Activated naive CD4-positive, alpha-beta T cell treated with anti-CD3 and anti-CD28 coated beads for 36 hours (primary cell): ENCODE data around the gene FARP1. TPM values are rescaled to one million over a fixed set of nuclear protein-coding genes. Genes with fewer than 3 reads are reported as not detected.

Experiments
- CTCF ChIA-PET: fragments of 350-600 bp; sonication (Branson Sonifier 250); formaldehyde crosslinking; loops from one replicate; lab custom pipeline; 2021; ENCODE audit warnings: antibody characterized with exemption; lab: Charles Lee
- DNase-seq: peaks from one replicate; pipeline ENCODE4 v3.0.0-alpha.2; 2020
- H3K27ac Mint-ChIP-seq: one replicate; pipeline ENCODE4 v1.8.0; 2021; ENCODE audit warnings: mild to moderate bottlenecking, mixed read lengths
- H3K27me3 Mint-ChIP-seq: one replicate; pipeline ENCODE4 v1.8.0; 2021; ENCODE audit warnings: low read depth, mixed read lengths
- H3K36me3 Mint-ChIP-seq: one replicate; pipeline ENCODE4 v1.8.0; 2021; ENCODE audit warnings: low read depth, mixed read lengths
- H3K4me1 Mint-ChIP-seq: one replicate; pipeline ENCODE4 v1.8.0; 2021; ENCODE audit warnings: low read depth, mixed read lengths
- H3K4me3 Mint-ChIP-seq: one replicate; pipeline ENCODE4 v1.8.0; 2021; ENCODE audit warnings: mild to moderate bottlenecking, moderate library complexity, mixed read lengths
- H3K9me3 Mint-ChIP-seq: one replicate; pipeline ENCODE4 v1.8.0; 2021; ENCODE audit warnings: mixed read lengths
- intact Hi-C: fragments of 100-400 bp; cut with micrococcal nuclease; formaldehyde crosslinking; loops from one replicate; pipeline ENCODE4 v1.15.1; 2023
- total RNA-seq, 2 experiments: library from RNA; stranded (reverse); gene quantifications; one replicate each; pipeline ENCODE4 v1.2.3, GENCODE V29; 2021

The FARP1 gene
- total RNA-seq, 2 experiments from 2014 or later = 0.27 to 0.38 TPM

DNA sequence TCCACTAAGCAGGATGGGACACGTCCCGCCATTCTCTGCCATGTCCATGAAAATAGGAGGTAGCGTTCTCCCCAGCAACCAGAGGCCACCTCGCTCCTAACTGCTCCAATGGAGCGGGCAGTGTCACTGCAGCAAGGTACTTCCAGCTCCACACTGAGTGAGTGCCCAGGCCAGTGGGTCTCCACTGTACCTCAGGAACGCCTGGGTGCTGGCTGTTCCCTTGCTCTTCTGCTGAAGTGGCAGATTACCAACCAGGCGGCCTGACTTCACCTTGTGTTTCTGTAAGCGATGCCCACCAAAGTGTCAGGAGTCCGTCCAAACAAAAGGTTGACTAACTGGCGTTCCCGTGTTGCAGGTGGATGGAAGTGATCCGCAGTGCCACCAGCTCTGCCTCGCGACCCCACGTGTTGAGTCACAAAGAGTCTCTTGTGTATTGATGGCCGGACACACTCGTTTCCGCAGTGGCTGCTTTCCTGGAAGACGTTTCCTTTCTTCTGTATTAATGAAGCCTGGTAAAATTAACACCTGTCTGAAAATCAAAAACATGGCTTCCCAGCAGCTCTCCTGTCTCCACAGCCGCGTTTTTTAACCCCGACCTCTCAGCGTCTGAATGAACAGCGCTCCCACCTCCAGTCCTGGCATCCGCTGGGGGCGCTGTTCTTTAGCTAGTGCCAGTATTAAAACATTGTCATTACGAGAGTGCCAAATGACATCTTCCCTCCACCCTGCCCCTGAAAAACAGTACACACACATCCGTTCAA lies 305.2 kb downstream of the FARP1 start:
- intact Hi-C loops = no loop called here
- H3K4me3 Mint-ChIP-seq = no peak overlapping the region
- peaks cover 8% of the 10 kb centered on the region for H3K36me3 Mint-ChIP-seq
- peak overlapping the region; percentile 54 for H3K27ac Mint-ChIP-seq
- peaks cover 31% of the 10 kb centered on the region for H3K4me1 Mint-ChIP-seq
- CTCF ChIA-PET = interaction anchor here (0.5 to 9.3 kb wide), 4 partner anchors 19 to 705 kb away, joined by 3 to 160 read pairs (median 13); no protein-coding TSS in a partner anchor
- no peaks in the 10 kb centered on the region for H3K27me3 Mint-ChIP-seq
- no peaks in the 10 kb centered on the region for H3K9me3 Mint-ChIP-seq
- DNase-seq = peak; percentile 55

DNA sequence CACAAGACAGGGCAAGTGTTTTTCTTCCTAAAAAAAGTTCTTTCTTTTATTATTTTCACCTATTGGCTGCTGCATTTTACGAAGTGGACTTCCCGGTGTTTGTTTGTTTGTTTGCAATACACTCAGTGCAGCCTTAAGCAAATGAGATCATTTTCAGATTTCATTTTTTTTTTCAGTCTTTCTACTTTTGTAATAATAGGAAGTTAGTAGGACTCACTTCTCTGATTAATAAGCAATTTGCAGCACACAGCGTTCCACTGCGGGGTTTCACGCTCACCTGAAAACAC lies 305.7 kb downstream of the FARP1 start:
- intact Hi-C loops = no loop called here
- Mint-ChIP-seq H3K4me1 (peaks cover 31% of the 10 kb centered on the region), H3K27ac (no peak overlapping the region), H3K4me3 (no peak overlapping the region), H3K9me3 (no peaks in the 10 kb centered on the region), H3K36me3 (peaks cover 9% of the 10 kb centered on the region), H3K27me3 (no peaks in the 10 kb centered on the region)
- CTCF ChIA-PET = interaction anchor here (4.4 to 9.3 kb wide), 2 partner anchors 18 to 204 kb away, joined by 23 to 160 read pairs; no protein-coding TSS in a partner anchor
- no peak for DNase-seq

DNA sequence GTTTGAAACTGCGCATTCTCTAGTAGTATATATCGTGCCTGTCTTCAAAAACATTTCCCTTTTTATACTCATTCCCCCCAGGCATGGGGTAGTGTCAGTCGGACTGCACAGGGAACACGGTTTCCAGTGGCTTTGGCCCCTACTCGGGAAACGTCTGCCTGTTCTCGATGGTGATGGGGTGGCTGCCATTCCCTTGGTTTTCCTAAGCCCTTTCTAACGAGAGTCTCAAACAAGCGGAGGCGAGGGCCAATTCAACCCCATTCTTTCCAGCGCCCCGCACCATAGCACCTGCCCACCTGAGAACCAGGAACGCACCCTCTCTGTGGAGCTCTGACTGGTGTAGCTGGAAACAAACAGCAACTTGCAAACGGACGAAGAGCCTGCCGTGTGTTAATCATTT lies 306.4 kb downstream of the FARP1 start:
- intact Hi-C loops = no loop called here
- Mint-ChIP-seq H3K36me3 (peaks cover 9% of the 10 kb centered on the region), H3K4me3 (no peak overlapping the region), H3K27me3 (no peaks in the 10 kb centered on the region), H3K27ac (no peak overlapping the region), H3K9me3 (no peaks in the 10 kb centered on the region), H3K4me1 (peaks cover 31% of the 10 kb centered on the region)
- CTCF ChIA-PET = interaction anchor here (1.4 to 3.1 kb wide), 2 partner anchors 204 to 224 kb away, joined by 5 to 32 read pairs; no protein-coding TSS in a partner anchor
- DNase-seq = no peak

DNA sequence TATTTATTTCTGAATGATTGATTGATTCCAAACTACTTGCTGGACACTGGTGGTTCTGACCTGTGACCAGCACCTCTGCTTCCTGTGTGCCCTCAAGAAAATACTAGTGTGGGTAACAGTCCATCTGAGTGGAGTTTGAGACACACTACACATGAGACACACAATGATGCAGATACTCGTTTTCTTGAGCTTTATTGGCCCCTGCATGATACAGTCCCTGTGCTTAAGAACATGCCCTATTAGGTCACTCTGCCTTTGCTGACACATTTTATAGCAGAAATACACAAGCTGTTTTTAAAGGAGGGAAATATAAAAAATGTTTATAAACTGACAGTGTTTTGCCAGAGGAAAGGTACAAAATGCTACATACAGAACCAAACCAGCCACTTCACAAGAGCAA lies 307.1 kb downstream of the FARP1 start:
- Mint-ChIP-seq H3K4me1 (peaks cover 29% of the 10 kb centered on the region), H3K27ac (peak overlapping the region; percentile 55), H3K27me3 (no peaks in the 10 kb centered on the region)

GRCh38 chr13:98450539-98451111 lies 307.7 kb downstream of the FARP1 start:
- H3K4me1 Mint-ChIP-seq = peaks cover 23% of the 10 kb centered on the region
- no peaks in the 10 kb centered on the region for H3K9me3 Mint-ChIP-seq
- H3K4me3 Mint-ChIP-seq = no peak overlapping the region
- H3K27ac Mint-ChIP-seq = peak overlapping the region; percentile 55
- H3K36me3 Mint-ChIP-seq = peaks cover 9% of the 10 kb centered on the region
- CTCF ChIA-PET = interaction anchor here (0.7 to 3.1 kb wide), 7 partner anchors 16 to 223 kb away, joined by 3 to 32 read pairs (median 5); no protein-coding TSS in a partner anchor
- intact Hi-C loops = no loop called here
- H3K27me3 Mint-ChIP-seq = no peaks in the 10 kb centered on the region
- peak; percentile 55 for DNase-seq

More for the DNA sequence above, 307.1 kb downstream of the FARP1 start:
- Mint-ChIP-seq H3K9me3 (no peaks in the 10 kb centered on the region), H3K36me3 (peaks cover 9% of the 10 kb centered on the region), H3K4me3 (no peak overlapping the region)
- CTCF ChIA-PET = interaction anchor here (0.7 to 3.1 kb wide), 6 partner anchors 17 to 223 kb away, joined by 3 to 32 read pairs (median 5); no protein-coding TSS in a partner anchor
- DNase-seq = no peak
- intact Hi-C loops = no loop called here

- H3K27me3 Mint-ChIP-seq = no peaks in the 10 kb centered on the region
- H3K36me3 Mint-ChIP-seq = peaks cover 9% of the 10 kb centered on the region
- CTCF ChIA-PET = interaction anchor here (1.3 to 3.1 kb wide), 3 partner anchors 15 to 213 kb away, joined by 3 to 32 read pairs (median 8); no protein-coding TSS in a partner anchor
- H3K9me3 Mint-ChIP-seq = no peaks in the 10 kb centered on the region
- H3K27ac Mint-ChIP-seq = peak overlapping the region; percentile 43
- no peak for DNase-seq
- H3K4me3 Mint-ChIP-seq = no peak overlapping the region
- peaks cover 19% of the 10 kb centered on the region for H3K4me1 Mint-ChIP-seq
- intact Hi-C loops = loop anchor here (2.0 kb wide), 1 partner anchor 25 kb away; no protein-coding TSS in a partner anchor
Observed at GRCh38 chr13:98451676-98452470, 309.0 kb downstream of the FARP1 start.

DNA sequence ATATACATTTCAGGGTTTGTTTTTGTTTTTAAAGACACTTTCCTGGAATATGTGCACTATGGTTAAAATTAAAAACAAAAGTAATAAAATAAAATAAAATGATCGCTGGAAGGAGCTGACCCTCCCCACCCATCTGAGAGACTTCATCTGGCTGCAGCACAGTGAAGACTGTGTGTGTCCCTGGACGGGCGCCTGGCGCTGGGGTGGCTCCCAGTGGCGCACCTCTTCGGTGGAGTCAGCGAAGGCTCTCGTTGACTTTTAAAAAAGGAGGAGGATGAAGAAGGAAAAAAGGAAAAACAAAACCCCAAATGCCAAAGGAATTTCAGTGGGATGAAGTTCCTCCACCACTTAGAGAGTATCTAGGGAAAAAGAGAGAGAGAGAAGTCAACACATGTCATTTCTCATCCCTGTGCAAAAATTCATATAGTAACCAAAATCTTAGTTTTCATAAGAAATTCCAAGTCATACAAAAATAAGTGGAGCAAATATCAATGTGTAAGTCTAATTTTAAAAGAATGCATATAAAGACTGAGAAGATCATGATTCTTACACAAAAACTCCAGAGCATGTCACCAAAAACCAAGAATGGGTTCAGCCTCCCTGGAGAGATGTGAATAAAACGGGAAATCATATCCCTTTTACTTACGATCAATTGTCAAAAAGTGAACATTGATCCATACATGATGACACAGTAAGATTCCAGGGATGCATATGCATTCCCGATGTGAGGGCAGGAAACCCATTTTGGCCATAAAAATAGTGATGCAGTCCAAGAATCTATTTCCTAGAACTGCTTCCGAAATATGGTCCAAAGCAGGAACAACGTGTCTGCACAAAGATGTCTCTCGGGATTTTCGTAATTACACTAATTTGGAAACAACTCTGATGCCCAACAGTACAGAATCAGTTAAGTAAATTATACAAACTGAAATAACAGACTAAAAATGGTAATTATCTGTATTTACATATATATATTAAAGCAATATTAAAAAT lies 310.3 kb downstream of the FARP1 start:
- intact Hi-C loops = loop anchor here (2.0 kb wide), 1 partner anchor 24 kb away; no protein-coding TSS in a partner anchor
- H3K36me3 Mint-ChIP-seq = peaks cover 9% of the 10 kb centered on the region
- CTCF ChIA-PET = no interaction called here
- no peaks in the 10 kb centered on the region for H3K9me3 Mint-ChIP-seq
- no peak overlapping the region for H3K4me3 Mint-ChIP-seq
- peaks cover 19% of the 10 kb centered on the region for H3K4me1 Mint-ChIP-seq
- DNase-seq = no peak
- no peaks in the 10 kb centered on the region for H3K27me3 Mint-ChIP-seq
- H3K27ac Mint-ChIP-seq = no peak overlapping the region

- intact Hi-C loops = no loop called here
- Mint-ChIP-seq H3K4me3 (no peak overlapping the region), H3K9me3 (no peaks in the 10 kb centered on the region), H3K27ac (no peak overlapping the region), H3K36me3 (peaks cover 10% of the 10 kb centered on the region), H3K27me3 (no peaks in the 10 kb centered on the region), H3K4me1 (peaks cover 19% of the 10 kb centered on the region)
- CTCF ChIA-PET = interaction anchor here (0.8 to 4.1 kb wide), 4 partner anchors 9 to 199 kb away, joined by 7 to 30 read pairs (median 14); no protein-coding TSS in a partner anchor
- no peak for DNase-seq
Observed at GRCh38 chr13:98454389-98454881, 311.5 kb downstream of the FARP1 start.

DNA sequence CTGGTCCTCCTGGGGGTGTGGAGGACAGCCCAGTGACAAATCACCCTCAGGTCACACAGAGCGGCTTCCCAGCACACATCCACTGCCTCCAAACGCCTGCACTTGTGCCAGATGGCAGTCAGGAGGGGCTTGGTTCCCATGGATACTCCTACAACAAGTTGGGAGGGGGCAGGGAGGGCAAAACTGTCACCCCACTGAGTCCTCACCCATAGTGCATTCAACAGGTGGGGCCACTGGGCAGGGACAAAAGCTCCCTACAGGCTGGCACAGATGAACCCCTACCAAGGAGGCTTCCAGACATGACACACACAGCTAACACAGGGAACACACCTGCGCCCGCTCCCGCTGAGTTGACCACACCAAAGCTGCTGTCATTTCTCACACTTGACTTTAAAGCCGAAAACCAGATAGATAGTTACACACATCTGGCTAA lies 313.5 kb downstream of the FARP1 start:
- Mint-ChIP-seq H3K9me3 (no peaks in the 10 kb centered on the region), H3K36me3 (peaks cover 10% of the 10 kb centered on the region), H3K4me1 (peaks cover 6% of the 10 kb centered on the region), H3K27me3 (no peaks in the 10 kb centered on the region), H3K4me3 (no peak overlapping the region), H3K27ac (peak overlapping the region; percentile 51)
- no peak for DNase-seq
- CTCF ChIA-PET = interaction anchor here (2.3 to 4.1 kb wide), 3 partner anchors 10 to 197 kb away, joined by 8 to 30 read pairs (median 14); no protein-coding TSS in a partner anchor
- intact Hi-C loops = no loop called here

- no peaks in the 10 kb centered on the region for H3K9me3 Mint-ChIP-seq
- peaks cover 9% of the 10 kb centered on the region for H3K36me3 Mint-ChIP-seq
- no peak for DNase-seq
- no peak overlapping the region for H3K4me3 Mint-ChIP-seq
- intact Hi-C loops = no loop called here
- CTCF ChIA-PET = interaction anchor here (2.3 to 4.1 kb wide), 3 partner anchors 10 to 196 kb away, joined by 8 to 30 read pairs (median 14); no protein-coding TSS in a partner anchor
- no peak overlapping the region for H3K27ac Mint-ChIP-seq
- H3K4me1 Mint-ChIP-seq = no peaks in the 10 kb centered on the region
- no peaks in the 10 kb centered on the region for H3K27me3 Mint-ChIP-seq
Observed at GRCh38 chr13:98457053-98457452, 314.2 kb downstream of the FARP1 start.

- Mint-ChIP-seq H3K27me3 (no peaks in the 10 kb centered on the region), H3K36me3 (peaks cover 11% of the 10 kb centered on the region), H3K4me3 (no peak overlapping the region), H3K9me3 (no peaks in the 10 kb centered on the region), H3K4me1 (peaks cover 8% of the 10 kb centered on the region), H3K27ac (no peak overlapping the region)
- DNase-seq = no peak
- CTCF ChIA-PET = interaction anchor here (2.3 kb wide), 1 partner anchor 195 kb away, joined by 8 read pairs; no protein-coding TSS in a partner anchor
- intact Hi-C loops = no loop called here
Observed at GRCh38 chr13:98458431-98458830, 315.5 kb downstream of the FARP1 start.
